Activated CD4-positive, alpha-beta memory T cell treated with anti-CD3 and anti-CD28 coated beads for 36 hours (primary cell): ENCODE data around the gene EXTL2. TPM values are rescaled to one million over a fixed set of nuclear protein-coding genes. Genes with fewer than 3 reads are reported as not detected.
"Not testable (repeated sequence)": the region's sequence is repeated elsewhere in the genome, so short reads cannot be mapped to it uniquely, and the experiment has no call there.

Experiments
- CTCF ChIA-PET: fragments of 350-600 bp; sonication (Branson Sonifier 250); formaldehyde crosslinking; loops from one replicate; lab custom pipeline; 2021; ENCODE audit warnings: antibody characterized with exemption, inconsistent platforms; lab: Charles Lee
- POLR2A ChIA-PET: fragments of 350-600 bp; sonication (Branson Sonifier 250); formaldehyde crosslinking; loops from one replicate; lab custom pipeline; 2021; ENCODE audit warnings: antibody characterized with exemption; lab: Charles Lee
- DNase-seq: peaks from one replicate; pipeline ENCODE4 v3.0.0-alpha.2; 2020
- H3K27ac Mint-ChIP-seq: one replicate; pipeline ENCODE4 v1.8.0; 2021; ENCODE audit warnings: mixed read lengths
- H3K27me3 Mint-ChIP-seq: one replicate; pipeline ENCODE4 v1.8.0; 2021; ENCODE audit warnings: mixed read lengths
- H3K36me3 Mint-ChIP-seq: one replicate; pipeline ENCODE4 v1.8.0; 2021; ENCODE audit warnings: mixed read lengths
- H3K4me1 Mint-ChIP-seq: one replicate; pipeline ENCODE4 v1.8.0; 2021; ENCODE audit warnings: low read depth, mixed read lengths
- H3K4me3 Mint-ChIP-seq: one replicate; pipeline ENCODE4 v1.8.0; 2021; ENCODE audit warnings: mild to moderate bottlenecking, mixed read lengths
- H3K9me3 Mint-ChIP-seq: one replicate; pipeline ENCODE4 v1.8.0; 2021; ENCODE audit warnings: mixed read lengths
- intact Hi-C: fragments of 100-400 bp; cut with micrococcal nuclease; formaldehyde crosslinking; loops from one replicate; pipeline ENCODE4 v1.15.1; 2023
- total RNA-seq, 2 experiments: library from RNA; stranded (reverse); gene quantifications; one replicate each; pipeline ENCODE4 v1.2.3, GENCODE V29; 2021

Gene EXTL2
- total RNA-seq, 2 experiments from 2014 or later, result 3.0 to 3.9 TPM

DNA sequence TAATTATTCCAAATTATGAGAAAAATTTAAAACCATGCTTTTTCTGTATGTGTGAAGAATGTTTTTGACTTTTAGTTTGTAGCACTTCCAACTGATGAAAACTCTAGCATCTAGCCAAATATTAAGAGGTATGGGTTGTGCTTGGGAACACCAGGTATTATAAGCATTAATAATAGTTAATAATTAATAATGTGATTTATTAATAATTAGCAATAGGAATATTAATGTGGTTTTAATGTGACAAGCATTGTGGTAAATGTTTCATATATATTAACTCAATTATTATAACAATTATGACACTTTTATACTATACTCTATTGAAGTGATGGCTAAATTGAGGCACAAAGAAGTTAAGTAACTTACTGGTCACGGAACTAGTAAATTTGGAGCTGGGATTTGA, 9.1 kb upstream of the EXTL2 start:
- H3K27me3 Mint-ChIP-seq, result no peaks in the 10 kb centered on the region
- peaks cover 7% of the 10 kb centered on the region for H3K9me3 Mint-ChIP-seq
- H3K4me1 Mint-ChIP-seq, result peaks cover 62% of the 10 kb centered on the region
- H3K27ac Mint-ChIP-seq, result no peak overlapping the region
- DNase-seq, result no peak
- CTCF ChIA-PET, result interaction anchor here (0.6 kb wide), 1 partner anchor 426 kb away, joined by 7 read pairs; no protein-coding TSS in a partner anchor
- POLR2A ChIA-PET, result no interaction called here
- peaks cover 64% of the 10 kb centered on the region for H3K36me3 Mint-ChIP-seq
- no peak overlapping the region for H3K4me3 Mint-ChIP-seq
- intact Hi-C loops, result no loop called here

DNA sequence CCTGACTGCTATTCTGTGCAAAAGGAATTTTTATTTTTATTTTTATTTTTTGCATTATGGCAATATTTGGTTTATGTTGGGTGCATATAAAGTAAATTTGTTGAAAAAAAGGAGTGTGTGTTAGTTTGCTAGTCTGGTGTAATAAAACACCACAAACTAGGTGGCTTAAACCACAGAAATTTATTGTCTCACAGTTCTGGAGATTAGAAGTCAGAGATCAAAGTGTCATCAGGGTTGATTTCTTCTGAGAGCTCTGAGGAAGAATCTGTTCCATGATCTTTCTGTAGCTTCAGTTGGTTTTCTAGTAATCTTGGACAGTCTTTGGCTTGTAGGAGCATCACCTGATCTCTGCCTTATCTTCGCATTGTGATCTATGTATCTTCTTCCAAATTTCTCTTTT, 7.7 kb upstream of the EXTL2 start:
- ChIA-PET POLR2A (no interaction called here), CTCF (interaction anchor here (0.8 kb wide), 1 partner anchor 382 kb away, joined by 3 read pairs; no protein-coding TSS in a partner anchor)
- Mint-ChIP-seq H3K9me3 (peaks cover 7% of the 10 kb centered on the region), H3K27me3 (no peaks in the 10 kb centered on the region), H3K4me3 (no peak overlapping the region), H3K36me3 (peaks cover 64% of the 10 kb centered on the region), H3K4me1 (peaks cover 60% of the 10 kb centered on the region), H3K27ac (no peak overlapping the region)
- intact Hi-C loops, result no loop called here
- DNase-seq, result no peak

DNA sequence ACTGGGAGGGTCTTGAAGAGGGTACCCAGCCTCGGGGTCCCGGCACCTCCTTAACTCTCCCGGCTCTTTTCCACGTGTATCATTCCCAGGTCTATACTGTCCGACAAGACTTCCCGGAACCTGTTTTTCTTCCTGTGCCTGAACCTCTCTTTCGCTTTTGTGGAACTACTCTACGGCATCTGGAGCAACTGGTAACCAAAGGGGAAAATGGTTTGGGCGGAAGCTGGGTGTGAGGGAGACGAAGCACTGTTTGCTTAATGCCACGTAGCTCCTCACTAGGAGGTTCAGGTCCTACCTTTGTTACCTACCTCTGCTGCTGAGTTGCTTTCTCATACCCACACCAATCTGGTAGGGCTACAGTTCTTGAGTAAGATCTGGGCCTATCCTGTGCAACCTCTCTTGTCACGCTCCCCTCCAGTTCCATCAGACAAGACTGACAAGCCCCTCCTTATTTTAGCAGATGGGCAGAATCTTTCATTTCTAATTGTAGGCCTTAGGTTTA, 1.9 kb upstream of the EXTL2 start:
- ChIA-PET CTCF (interaction anchor here (0.9 to 5.7 kb wide), 2 partner anchors 342 to 393 kb away, joined by 4 to 31 read pairs; no protein-coding TSS in a partner anchor), POLR2A (interaction anchor here (0.6 to 2.0 kb wide), 12 partner anchors 11 to 764 kb away, joined by 3 to 15 read pairs (median 4); partner anchors contain the start of genes SASS6 and TRMT13)
- Mint-ChIP-seq H3K27ac (peak overlapping the region; percentile 100), H3K4me1 (peaks cover 46% of the 10 kb centered on the region), H3K27me3 (no peaks in the 10 kb centered on the region), H3K9me3 (no peaks in the 10 kb centered on the region), H3K36me3 (peaks cover 41% of the 10 kb centered on the region), H3K4me3 (peak overlapping the region; percentile 99)
- intact Hi-C loops, result loop anchor here (1.0 to 10.0 kb wide), 10 partner anchors 30 to 858 kb away; partner anchors contain the start of genes DPH5 and RTCA
- peak; percentile 76 for DNase-seq

DNA sequence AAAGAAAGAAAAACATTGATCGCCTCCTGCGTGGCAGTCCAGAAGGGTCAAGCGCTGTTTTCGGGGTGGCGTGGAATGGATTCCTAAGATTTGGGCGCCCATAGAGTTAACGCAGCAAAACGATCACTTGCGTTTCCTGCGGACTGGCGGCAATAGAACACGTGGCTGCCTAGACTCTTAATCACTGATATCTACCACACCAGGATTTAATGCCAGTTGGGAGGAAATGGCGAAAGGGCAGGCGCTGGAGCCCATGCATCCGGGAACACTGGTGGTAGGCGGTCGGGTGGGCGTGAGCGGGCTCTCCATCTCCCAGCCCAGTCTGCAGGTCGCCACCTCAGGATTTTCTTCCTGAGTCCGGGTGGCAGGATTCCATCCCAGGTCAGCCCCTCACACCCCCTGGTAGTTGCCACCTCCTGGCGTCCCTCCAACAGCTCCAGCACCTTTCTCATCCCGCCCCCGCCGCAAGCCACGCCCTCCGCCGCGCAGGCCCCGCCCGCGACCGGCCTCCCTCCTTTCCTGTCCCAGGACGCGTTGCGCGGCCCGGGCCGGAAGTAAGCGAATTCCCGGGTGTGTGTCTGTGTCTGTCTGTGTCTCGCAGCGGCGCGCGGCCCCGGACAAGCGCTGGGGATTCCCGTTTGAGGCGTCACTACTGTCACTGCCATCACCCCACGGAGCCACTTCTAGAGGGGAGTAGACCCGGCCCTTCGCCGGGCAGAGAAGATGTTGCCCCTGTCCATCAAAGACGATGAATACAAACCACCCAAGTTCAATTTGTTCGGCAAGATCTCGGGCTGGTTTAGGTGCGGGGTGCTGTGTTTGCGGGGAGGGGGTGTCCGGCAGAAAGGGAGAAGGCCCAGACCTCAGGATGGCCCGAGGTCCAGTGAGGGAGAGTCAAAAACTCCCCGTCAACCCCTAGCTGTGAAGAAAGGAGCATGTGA, 1.2 kb upstream of the EXTL2 start, which contains the start of gene SLC30A7:
Gene SLC30A7, plus strand, starts transcription at position 551 of the 941 bp plus-strand sequence. Its CDS starts 173 bp downstream, at position 724.
- CTCF ChIA-PET, result interaction anchor here (0.9 to 5.7 kb wide), 9 partner anchors 10 to 762 kb away, joined by 3 to 31 read pairs (median 4); partner anchors contain the start of gene TRMT13
- Mint-ChIP-seq H3K27me3 (no peaks in the 10 kb centered on the region), H3K4me3 (peak within 1 kb of the TSS; percentile 99), H3K9me3 (peaks cover 5% of the 10 kb centered on the region), H3K36me3 (peaks cover 41% of the 10 kb centered on the region), H3K27ac (peak within 1 kb of the TSS; percentile 100), H3K4me1 (peaks cover 40% of the 10 kb centered on the region)
- intact Hi-C loops, result loop anchor here (1.0 to 10.0 kb wide), 11 partner anchors 31 to 857 kb away; partner anchors contain the start of genes CDC14A, DPH5 and RTCA
- DNase-seq, result peak; percentile 98
- POLR2A ChIA-PET, result interaction anchor here (0.5 to 1.9 kb wide), 14 partner anchors 10 to 858 kb away, joined by 3 to 15 read pairs (median 4); a partner anchor contains a TSS

DNA sequence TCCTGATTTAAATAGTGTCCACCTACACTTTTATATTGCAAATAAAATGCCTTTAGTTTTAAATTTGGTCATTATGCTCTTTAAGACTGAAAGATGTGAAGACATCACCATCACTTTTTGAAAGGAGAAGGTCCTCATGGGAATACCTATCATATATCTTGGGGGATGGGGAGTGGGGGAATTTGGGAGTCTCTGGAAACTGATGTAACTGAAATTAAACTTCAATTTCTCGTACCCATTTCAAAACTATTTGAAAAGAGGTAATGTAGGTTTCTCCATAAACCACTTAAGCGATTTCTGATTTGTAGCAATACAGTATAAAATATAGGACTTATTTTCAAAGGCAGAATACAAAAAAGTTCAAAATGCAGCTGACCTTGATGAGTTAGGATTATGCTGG, 924 bp downstream of the EXTL2 start:
- H3K36me3 Mint-ChIP-seq, result peaks cover 46% of the 10 kb centered on the region
- intact Hi-C loops, result loop anchor here (2.0 to 10.0 kb wide), 2 partner anchors 541 to 629 kb away; partner anchors contain the start of genes CDC14A and RTCA
- ChIA-PET CTCF (interaction anchor here (1.9 to 5.7 kb wide), 2 partner anchors 25 to 395 kb away, joined by 14 to 31 read pairs; no protein-coding TSS in a partner anchor), POLR2A (interaction anchor here (0.9 kb wide), 1 partner anchor 855 kb away, joined by 5 read pairs; no protein-coding TSS in a partner anchor)
- DNase-seq, result no peak
- H3K9me3 Mint-ChIP-seq, result peaks cover 25% of the 10 kb centered on the region
- H3K4me3 Mint-ChIP-seq, result peak overlapping the region; percentile 55
- H3K4me1 Mint-ChIP-seq, result peaks cover 30% of the 10 kb centered on the region
- H3K27me3 Mint-ChIP-seq, result no peaks in the 10 kb centered on the region
- H3K27ac Mint-ChIP-seq, result peak overlapping the region; percentile 11

DNA sequence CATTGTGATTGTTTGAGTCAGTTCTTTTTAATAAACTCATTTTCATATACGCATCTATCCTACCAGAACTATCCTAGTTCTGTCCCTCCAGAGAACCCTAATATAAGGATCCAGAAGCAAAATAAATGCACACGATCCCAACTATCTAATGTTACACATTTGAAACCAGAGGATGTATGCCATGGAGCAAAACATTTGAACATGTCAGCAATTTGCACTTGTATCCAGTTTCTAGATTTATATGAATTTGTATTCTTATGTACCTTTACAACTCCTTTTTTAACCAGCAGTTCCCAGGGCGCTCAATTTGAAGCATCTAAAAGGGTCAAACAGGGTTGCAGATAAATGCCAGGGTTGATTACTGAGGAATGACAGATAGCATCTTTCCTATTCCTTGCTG, 2.1 kb downstream of the EXTL2 start:
- Mint-ChIP-seq H3K9me3 (peaks cover 33% of the 10 kb centered on the region), H3K27me3 (no peaks in the 10 kb centered on the region), H3K36me3 (peaks cover 37% of the 10 kb centered on the region), H3K4me3 (no peak overlapping the region), H3K4me1 (peaks cover 21% of the 10 kb centered on the region), H3K27ac (no peak overlapping the region)
- CTCF ChIA-PET, result interaction anchor here (0.8 kb wide), 1 partner anchor 417 kb away, joined by 3 read pairs; no protein-coding TSS in a partner anchor
- POLR2A ChIA-PET, result no interaction called here
- intact Hi-C loops, result loop anchor here (10.0 kb wide), 1 partner anchor 628 kb away; the partner anchor contains the start of gene RTCA
- DNase-seq, result no peak

DNA sequence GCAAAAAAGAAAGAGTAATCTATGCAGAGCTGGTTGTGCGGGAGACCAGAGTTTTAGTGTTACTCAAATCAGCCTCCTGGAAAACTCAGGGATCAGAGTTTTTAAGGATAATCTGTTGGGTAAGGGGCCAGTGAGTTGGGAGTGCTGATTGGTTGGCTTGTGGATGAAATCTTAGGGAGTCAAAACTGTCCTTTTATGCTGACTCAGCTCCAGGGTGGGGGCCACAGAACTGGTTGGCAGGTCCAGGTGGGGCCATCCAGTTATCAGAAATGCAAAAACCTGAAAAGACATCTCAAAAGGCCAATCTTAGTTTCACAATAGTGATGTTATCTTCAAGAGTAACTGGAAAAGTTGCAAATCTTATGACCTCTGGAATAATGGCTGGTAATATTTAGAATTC, 3.3 kb downstream of the EXTL2 start:
- POLR2A ChIA-PET, result no interaction called here
- Mint-ChIP-seq H3K4me3 (no peak overlapping the region), H3K27ac (no peak overlapping the region), H3K36me3 (peaks cover 28% of the 10 kb centered on the region), H3K9me3 (peaks cover 33% of the 10 kb centered on the region), H3K27me3 (no peaks in the 10 kb centered on the region), H3K4me1 (peaks cover 21% of the 10 kb centered on the region)
- CTCF ChIA-PET, result interaction anchor here (1.5 kb wide), 1 partner anchor 22 kb away, joined by 5 read pairs; no protein-coding TSS in a partner anchor
- DNase-seq, result no peak
- intact Hi-C loops, result loop anchor here (10.0 kb wide), 1 partner anchor 627 kb away; the partner anchor contains the start of gene RTCA

DNA sequence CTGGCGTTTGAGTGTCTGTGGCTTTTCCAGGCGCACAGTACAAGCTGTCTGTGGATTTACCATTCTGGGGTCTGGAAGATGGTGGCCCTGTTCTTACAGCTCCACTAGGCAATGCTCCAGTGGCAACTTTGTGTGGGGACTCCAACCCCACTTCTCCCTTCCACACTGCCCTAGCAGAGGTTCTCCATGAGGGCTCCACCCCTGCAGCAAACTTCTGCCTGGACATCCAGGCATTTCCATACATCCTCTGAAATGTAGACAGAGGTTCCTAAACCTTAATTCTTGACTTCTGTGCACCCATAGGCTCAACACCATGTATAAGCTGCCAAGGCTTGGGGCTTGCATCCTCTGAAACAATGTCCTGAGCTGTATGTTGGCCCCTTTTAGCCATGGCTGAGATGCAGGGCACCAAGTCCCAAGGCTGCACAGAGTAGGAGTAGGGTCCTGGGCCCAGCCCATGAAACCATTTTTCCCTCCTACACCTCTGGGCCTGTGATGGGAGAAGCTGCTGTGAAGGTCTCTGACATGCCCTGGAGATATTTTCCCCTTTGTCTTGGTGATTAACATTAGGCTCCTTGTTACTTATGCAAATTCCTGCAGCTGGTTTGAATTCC, 4.7 kb downstream of the EXTL2 start:
- CTCF ChIA-PET, H3K27ac Mint-ChIP-seq, H3K27me3 Mint-ChIP-seq, POLR2A ChIA-PET, DNase-seq, H3K4me3 Mint-ChIP-seq: not testable (repeated sequence)
- intact Hi-C loops, result loop anchor here (10.0 kb wide), 1 partner anchor 625 kb away; the partner anchor contains the start of gene RTCA
- H3K9me3 Mint-ChIP-seq, result peaks cover 33% of the 10 kb centered on the region
- H3K36me3 Mint-ChIP-seq, result peaks cover 23% of the 10 kb centered on the region
- H3K4me1 Mint-ChIP-seq, result peaks cover 21% of the 10 kb centered on the region

DNA sequence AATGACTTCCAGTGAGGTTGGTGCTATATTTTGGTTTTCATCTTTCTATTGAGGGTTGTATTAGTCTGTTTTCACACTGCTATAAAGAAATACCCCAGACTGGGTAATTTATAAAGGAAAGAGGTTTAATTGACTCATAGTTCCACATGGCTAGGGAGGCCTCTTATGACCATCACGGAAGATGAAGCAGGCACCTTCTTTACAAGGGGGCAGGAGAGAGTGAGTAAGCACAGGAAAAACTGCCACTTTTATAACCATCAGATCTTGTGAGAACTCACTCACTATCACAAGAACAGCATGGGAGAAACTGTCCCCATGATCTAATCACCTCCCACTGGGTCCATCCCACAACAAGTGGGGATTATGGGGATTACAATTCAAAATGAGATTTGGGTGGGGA, 5.6 kb downstream of the EXTL2 start:
- intact Hi-C loops, H3K4me3 Mint-ChIP-seq, CTCF ChIA-PET, H3K27ac Mint-ChIP-seq, H3K27me3 Mint-ChIP-seq, DNase-seq, POLR2A ChIA-PET: not testable (repeated sequence)
- H3K9me3 Mint-ChIP-seq, result peaks cover 33% of the 10 kb centered on the region
- H3K36me3 Mint-ChIP-seq, result peaks cover 23% of the 10 kb centered on the region
- H3K4me1 Mint-ChIP-seq, result peaks cover 19% of the 10 kb centered on the region

DNA sequence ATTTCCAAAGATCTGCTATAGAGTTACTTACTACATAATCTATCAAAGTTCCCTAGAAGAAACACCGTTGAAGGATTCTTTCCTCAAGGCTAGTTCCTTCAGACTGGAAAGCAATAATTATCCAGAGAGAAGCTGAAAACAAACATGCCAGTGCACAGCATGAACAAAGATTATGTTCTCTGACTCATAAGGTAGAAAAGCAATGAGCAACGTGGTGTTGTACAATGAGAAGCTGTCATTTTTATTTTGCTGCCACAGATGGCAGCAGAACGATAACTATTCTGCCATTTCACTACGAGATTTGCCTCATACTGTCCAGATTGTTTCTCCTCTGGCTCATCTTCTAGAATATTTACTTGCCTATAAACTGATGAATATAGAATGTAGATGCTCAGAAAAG, 10.7 kb downstream of the EXTL2 start:
- H3K36me3 Mint-ChIP-seq, result peaks cover 1% of the 10 kb centered on the region

DNA sequence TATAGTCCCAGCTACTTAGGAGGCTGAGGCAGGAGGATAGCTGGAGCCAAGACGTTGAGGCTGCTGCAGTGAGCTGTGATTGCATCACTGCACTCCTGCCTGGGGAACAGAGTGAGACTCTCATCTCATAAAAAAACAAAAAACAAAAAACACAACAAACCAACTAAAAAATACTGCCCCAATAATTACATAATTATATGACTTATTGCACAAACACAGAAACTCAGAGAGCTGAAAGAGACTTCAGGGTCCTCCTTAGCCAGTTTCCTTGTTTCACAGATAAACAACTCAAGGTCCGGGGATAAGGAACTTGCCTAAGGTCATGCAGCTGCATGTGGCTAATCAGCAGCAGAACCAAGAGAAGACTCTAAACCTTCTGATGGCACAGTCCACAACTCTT, 11.9 kb downstream of the EXTL2 start:
- Mint-ChIP-seq H3K27ac (no peak overlapping the region), H3K4me3 (no peak overlapping the region), H3K9me3 (no peaks in the 10 kb centered on the region), H3K36me3 (no peaks in the 10 kb centered on the region), H3K4me1 (no peaks in the 10 kb centered on the region), H3K27me3 (no peaks in the 10 kb centered on the region)
- POLR2A ChIA-PET, result interaction anchor here (1.6 kb wide), 1 partner anchor 13 kb away, joined by 4 read pairs; the partner anchor contains the start of gene SLC30A7
- intact Hi-C loops, result no loop called here
- no peak for DNase-seq
- CTCF ChIA-PET, result interaction anchor here (1.2 kb wide), 1 partner anchor 14 kb away, joined by 6 read pairs; no protein-coding TSS in a partner anchor

More for the DNA sequence above, 10.7 kb downstream of the EXTL2 start:
- peaks cover 10% of the 10 kb centered on the region for H3K9me3 Mint-ChIP-seq
- DNase-seq, result no peak
- intact Hi-C loops, result no loop called here
- H3K27ac Mint-ChIP-seq, result no peak overlapping the region
- POLR2A ChIA-PET, result interaction anchor here (1.6 kb wide), 1 partner anchor 12 kb away, joined by 4 read pairs; the partner anchor contains the start of gene SLC30A7
- no peaks in the 10 kb centered on the region for H3K27me3 Mint-ChIP-seq
- no peak overlapping the region for H3K4me3 Mint-ChIP-seq
- peaks cover 1% of the 10 kb centered on the region for H3K4me1 Mint-ChIP-seq
- CTCF ChIA-PET, result no interaction called here
